K562 (cell line): Measurements from ENCODE around the gene ZNF644. TPM values are rescaled to one million over a fixed set of nuclear protein-coding genes. Genes with fewer than 3 reads are reported as not detected.

Experiments
- HIVEP1 ChIP-seq: fragments of 250-450 bp; sonication (Bioruptor Pico); IDR thresholded peaks from 2 replicates; pipeline ENCODE4 v1.4.0; 2020; ENCODE audit warnings: mild to moderate bottlenecking
- JUN ChIP-seq, 2 experiments: sonication (generic) in 1 of 2; formaldehyde crosslinking in 1 of 2; IDR thresholded peaks; 2 replicates each; pipeline versions ENCODE4 v1.6.1 to v1.8.0; 2012 to 2022; ENCODE audit warnings: borderline replicate concordance in 2 of 2, mild to moderate bottlenecking in 2 of 2, improper control_type of control experiment in 1 of 2, low read depth in 1 of 2, low read length in 1 of 2, missing genetic modification reagents in 1 of 2
- NEUROD1 ChIP-seq: fragments of 150-350 bp; IDR thresholded peaks from 2 replicates; pipeline ENCODE4 v1.6.1; 2014; ENCODE audit warnings: borderline replicate concordance, low read length, low read depth; ENCODE audit not compliant: partially characterized antibody
- PHF20 ChIP-seq: fragments of 450-650 bp; IDR thresholded peaks from 2 replicates; pipeline ENCODE4 v1.6.1; 2018; ENCODE audit not compliant: partially characterized antibody
- SRSF1 ChIP-seq: fragments of 200-400 bp; formaldehyde crosslinking; IDR thresholded peaks from 2 replicates; pipeline ENCODE4 v1.6.1; 2017; ENCODE audit warnings: mild to moderate bottlenecking, low read depth, low read length, moderate library complexity
- STAT5B ChIP-seq: fragments of 250-450 bp; sonication (Bioruptor Pico); IDR thresholded peaks from 2 replicates; pipeline ENCODE4 v1.8.0; 2021; ENCODE audit warnings: mild to moderate bottlenecking, inconsistent platforms
- ZNF354B ChIP-seq: fragments of 250-450 bp; sonication (Bioruptor Pico); IDR thresholded peaks from 2 replicates; pipeline ENCODE4 v1.4.0; 2020
- ZNF436 ChIP-seq: fragments of 250-450, 450-650 bp; sonication (Bioruptor Pico); formaldehyde crosslinking; IDR thresholded peaks from 2 replicates; pipeline ENCODE4 v1.7.0; 2020; ENCODE audit warnings: mild to moderate bottlenecking
- ZNF551 ChIP-seq: fragments of 250-450 bp; sonication (Bioruptor Pico); IDR thresholded peaks from 2 replicates; pipeline ENCODE4 v1.5.0; 2021; ENCODE audit warnings: mild to moderate bottlenecking, moderate library complexity
- ZNF584 ChIP-seq: fragments of 200-800 bp; sonication (Bioruptor generic); IDR thresholded peaks from 2 replicates; pipeline ENCODE4 v1.6.1; 2016; ENCODE audit warnings: low read depth, mild to moderate bottlenecking, missing genetic modification characterization, missing compliant biosample characterization
- polyA plus RNA-seq, 8 experiments: library from polyadenylated mRNA; depleted of rRNA in 4 of 8; stranded (reverse) in 5 of 8; unstranded in 3 of 8; fragments of >200 nt; fragmentation: Nextera tagmentation in 2 of 8; fragmentation: Illumina TruSeq in 1 of 8; extraction: Ambion mirVana in 2 of 8; extraction: Trizol in 1 of 8; gene quantifications; 2 replicates each; pipeline versions ENCODE4 v1.2.1 to v1.2.3, GENCODE V29; 2011 to 2014; ENCODE audit warnings: inconsistent platforms in 1 of 8, missing spikeins in 1 of 8
- total RNA-seq, 7 experiments: library from RNA; depleted of rRNA in 6 of 7; stranded (reverse); fragments of >200 nt in 6 of 7; fragmentation: Illumina TruSeq in 2 of 7; extraction: Trizol in 2 of 7; gene quantifications; 2 replicates each; pipeline versions ENCODE4 v1.2.1 to v1.2.3, GENCODE V29; 2011 to 2021; ENCODE audit warnings: low replicate concordance in 1 of 7
- TF ChIP-seq, protein P1 (sequence below): fragments of 450-650 bp; IDR thresholded peaks from 2 replicates; pipeline ENCODE4 v1.6.1; 2016; ENCODE audit warnings: mild to moderate bottlenecking, moderate library complexity
- TF ChIP-seq, protein P2 (sequence below): sonication (generic); formaldehyde crosslinking; IDR thresholded peaks from 2 replicates; pipeline ENCODE4 v1.9.0; 2022; ENCODE audit warnings: mild to moderate bottlenecking, missing genetic modification reagents
- TF ChIP-seq, protein P3 (sequence below): sonication (generic); IDR thresholded peaks from 2 replicates; pipeline ENCODE4 v1.6.1; 2016

ZNF644 gene
- total and polyA plus RNA-seq, 9 of the 15 experiments (the other 6 are each of a cell fraction or from before 2014, with no cell fraction given): 25.3 to 71.4 (median 39.6) TPM

DNA sequence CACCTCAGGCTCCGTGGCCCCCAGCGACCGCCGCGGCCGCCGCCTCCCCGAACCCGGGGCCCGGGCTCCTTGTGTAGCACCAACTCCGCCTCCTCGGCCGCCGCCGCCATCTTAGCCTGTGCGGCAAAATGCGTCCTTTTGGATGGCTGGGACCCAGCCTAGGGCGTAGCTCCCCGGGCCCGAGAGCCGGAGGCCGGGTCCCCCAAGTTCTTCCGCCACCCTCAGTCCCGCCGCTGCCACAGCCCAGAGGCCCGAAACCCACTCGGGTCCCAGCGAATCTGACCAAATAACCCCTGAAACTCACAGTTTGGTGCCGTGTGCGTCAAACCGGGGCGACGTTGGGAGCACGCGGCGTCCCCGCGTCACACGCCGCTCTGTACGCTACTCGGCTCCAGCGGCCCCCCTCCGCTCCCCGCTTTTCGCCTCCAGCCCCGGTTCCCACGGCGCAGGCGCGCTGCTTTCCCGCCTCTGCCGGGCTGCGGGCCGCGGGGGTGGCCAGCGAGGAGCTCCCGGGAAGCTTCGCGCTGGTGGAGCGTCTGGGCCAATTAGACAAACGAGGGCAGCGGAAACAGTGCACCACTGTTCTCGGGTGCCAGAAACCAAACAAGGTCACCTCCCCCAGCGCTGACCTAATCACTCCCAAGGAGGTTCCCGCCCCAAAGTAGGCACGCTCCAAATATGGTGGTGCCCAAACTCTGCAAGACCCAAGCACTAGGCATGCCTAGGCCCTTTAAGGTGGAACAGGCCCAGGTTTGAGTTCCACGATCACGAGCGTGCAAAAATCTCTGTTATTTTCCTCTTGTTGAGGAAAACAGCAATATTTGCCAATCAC is at the start of gene ZNF644 (continued):
- TF ChIP-seq, protein P1, sequence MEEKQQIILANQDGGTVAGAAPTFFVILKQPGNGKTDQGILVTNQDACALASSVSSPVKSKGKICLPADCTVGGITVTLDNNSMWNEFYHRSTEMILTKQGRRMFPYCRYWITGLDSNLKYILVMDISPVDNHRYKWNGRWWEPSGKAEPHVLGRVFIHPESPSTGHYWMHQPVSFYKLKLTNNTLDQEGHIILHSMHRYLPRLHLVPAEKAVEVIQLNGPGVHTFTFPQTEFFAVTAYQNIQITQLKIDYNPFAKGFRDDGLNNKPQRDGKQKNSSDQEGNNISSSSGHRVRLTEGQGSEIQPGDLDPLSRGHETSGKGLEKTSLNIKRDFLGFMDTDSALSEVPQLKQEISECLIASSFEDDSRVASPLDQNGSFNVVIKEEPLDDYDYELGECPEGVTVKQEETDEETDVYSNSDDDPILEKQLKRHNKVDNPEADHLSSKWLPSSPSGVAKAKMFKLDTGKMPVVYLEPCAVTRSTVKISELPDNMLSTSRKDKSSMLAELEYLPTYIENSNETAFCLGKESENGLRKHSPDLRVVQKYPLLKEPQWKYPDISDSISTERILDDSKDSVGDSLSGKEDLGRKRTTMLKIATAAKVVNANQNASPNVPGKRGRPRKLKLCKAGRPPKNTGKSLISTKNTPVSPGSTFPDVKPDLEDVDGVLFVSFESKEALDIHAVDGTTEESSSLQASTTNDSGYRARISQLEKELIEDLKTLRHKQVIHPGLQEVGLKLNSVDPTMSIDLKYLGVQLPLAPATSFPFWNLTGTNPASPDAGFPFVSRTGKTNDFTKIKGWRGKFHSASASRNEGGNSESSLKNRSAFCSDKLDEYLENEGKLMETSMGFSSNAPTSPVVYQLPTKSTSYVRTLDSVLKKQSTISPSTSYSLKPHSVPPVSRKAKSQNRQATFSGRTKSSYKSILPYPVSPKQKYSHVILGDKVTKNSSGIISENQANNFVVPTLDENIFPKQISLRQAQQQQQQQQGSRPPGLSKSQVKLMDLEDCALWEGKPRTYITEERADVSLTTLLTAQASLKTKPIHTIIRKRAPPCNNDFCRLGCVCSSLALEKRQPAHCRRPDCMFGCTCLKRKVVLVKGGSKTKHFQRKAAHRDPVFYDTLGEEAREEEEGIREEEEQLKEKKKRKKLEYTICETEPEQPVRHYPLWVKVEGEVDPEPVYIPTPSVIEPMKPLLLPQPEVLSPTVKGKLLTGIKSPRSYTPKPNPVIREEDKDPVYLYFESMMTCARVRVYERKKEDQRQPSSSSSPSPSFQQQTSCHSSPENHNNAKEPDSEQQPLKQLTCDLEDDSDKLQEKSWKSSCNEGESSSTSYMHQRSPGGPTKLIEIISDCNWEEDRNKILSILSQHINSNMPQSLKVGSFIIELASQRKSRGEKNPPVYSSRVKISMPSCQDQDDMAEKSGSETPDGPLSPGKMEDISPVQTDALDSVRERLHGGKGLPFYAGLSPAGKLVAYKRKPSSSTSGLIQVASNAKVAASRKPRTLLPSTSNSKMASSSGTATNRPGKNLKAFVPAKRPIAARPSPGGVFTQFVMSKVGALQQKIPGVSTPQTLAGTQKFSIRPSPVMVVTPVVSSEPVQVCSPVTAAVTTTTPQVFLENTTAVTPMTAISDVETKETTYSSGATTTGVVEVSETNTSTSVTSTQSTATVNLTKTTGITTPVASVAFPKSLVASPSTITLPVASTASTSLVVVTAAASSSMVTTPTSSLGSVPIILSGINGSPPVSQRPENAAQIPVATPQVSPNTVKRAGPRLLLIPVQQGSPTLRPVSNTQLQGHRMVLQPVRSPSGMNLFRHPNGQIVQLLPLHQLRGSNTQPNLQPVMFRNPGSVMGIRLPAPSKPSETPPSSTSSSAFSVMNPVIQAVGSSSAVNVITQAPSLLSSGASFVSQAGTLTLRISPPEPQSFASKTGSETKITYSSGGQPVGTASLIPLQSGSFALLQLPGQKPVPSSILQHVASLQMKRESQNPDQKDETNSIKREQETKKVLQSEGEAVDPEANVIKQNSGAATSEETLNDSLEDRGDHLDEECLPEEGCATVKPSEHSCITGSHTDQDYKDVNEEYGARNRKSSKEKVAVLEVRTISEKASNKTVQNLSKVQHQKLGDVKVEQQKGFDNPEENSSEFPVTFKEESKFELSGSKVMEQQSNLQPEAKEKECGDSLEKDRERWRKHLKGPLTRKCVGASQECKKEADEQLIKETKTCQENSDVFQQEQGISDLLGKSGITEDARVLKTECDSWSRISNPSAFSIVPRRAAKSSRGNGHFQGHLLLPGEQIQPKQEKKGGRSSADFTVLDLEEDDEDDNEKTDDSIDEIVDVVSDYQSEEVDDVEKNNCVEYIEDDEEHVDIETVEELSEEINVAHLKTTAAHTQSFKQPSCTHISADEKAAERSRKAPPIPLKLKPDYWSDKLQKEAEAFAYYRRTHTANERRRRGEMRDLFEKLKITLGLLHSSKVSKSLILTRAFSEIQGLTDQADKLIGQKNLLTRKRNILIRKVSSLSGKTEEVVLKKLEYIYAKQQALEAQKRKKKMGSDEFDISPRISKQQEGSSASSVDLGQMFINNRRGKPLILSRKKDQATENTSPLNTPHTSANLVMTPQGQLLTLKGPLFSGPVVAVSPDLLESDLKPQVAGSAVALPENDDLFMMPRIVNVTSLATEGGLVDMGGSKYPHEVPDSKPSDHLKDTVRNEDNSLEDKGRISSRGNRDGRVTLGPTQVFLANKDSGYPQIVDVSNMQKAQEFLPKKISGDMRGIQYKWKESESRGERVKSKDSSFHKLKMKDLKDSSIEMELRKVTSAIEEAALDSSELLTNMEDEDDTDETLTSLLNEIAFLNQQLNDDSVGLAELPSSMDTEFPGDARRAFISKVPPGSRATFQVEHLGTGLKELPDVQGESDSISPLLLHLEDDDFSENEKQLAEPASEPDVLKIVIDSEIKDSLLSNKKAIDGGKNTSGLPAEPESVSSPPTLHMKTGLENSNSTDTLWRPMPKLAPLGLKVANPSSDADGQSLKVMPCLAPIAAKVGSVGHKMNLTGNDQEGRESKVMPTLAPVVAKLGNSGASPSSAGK: peak; percentile 98
- TF ChIP-seq PHF20: peak; percentile 16
- TF ChIP-seq ZNF354B (CRISPR knock-in tag): no peak
- TF ChIP-seq STAT5B (CRISPR knock-in tag): no peak
- TF ChIP-seq, protein P2, sequence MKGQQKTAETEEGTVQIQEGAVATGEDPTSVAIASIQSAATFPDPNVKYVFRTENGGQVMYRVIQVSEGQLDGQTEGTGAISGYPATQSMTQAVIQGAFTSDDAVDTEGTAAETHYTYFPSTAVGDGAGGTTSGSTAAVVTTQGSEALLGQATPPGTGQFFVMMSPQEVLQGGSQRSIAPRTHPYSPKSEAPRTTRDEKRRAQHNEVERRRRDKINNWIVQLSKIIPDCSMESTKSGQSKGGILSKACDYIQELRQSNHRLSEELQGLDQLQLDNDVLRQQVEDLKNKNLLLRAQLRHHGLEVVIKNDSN: no peak
- TF ChIP-seq NEUROD1: peak; percentile 10
- TF ChIP-seq, protein P3, sequence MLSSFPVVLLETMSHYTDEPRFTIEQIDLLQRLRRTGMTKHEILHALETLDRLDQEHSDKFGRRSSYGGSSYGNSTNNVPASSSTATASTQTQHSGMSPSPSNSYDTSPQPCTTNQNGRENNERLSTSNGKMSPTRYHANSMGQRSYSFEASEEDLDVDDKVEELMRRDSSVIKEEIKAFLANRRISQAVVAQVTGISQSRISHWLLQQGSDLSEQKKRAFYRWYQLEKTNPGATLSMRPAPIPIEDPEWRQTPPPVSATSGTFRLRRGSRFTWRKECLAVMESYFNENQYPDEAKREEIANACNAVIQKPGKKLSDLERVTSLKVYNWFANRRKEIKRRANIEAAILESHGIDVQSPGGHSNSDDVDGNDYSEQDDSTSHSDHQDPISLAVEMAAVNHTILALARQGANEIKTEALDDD: no peak
- peak; percentile 73 for TF ChIP-seq JUN (IDR thresholded peaks at IDR 0.05; ENCODE audit: borderline replicate concordance, low read depth, low read length)
- no peak for TF ChIP-seq JUN (CRISPR knock-in tag; IDR thresholded peaks at IDR 0.05; ENCODE audit: borderline replicate concordance)
- no peak for TF ChIP-seq HIVEP1 (CRISPR knock-in tag)
- no peak for TF ChIP-seq ZNF551 (CRISPR knock-in tag)
- TF ChIP-seq ZNF584: peak; percentile 87
- no peak for TF ChIP-seq ZNF436 (CRISPR knock-in tag)
- no peak for TF ChIP-seq SRSF1
